HL-60/S4 (cell line): ENCODE data around the gene LIG1.
"Not testable (repeated sequence)": the region's sequence is repeated elsewhere in the genome, so short reads cannot be mapped to it uniquely, and the experiment has no call there.

Experiments used
- in situ Hi-C: fragments of 300-500 bp; cut with MboI; formaldehyde crosslinking; loops from 2 replicates; pipeline ENCODE4 v1.14.3; 2022; ENCODE audit warnings: low sequenced_read_pairs

LIG1 gene

GRCh38 chr19:48122421-48122820 is 47.7 kb downstream of the LIG1 start:
- in situ Hi-C loops = no loop called here

GRCh38 chr19:48121909-48122371 is 48.2 kb downstream of the LIG1 start:
- in situ Hi-C loops = no loop called here

DNA sequence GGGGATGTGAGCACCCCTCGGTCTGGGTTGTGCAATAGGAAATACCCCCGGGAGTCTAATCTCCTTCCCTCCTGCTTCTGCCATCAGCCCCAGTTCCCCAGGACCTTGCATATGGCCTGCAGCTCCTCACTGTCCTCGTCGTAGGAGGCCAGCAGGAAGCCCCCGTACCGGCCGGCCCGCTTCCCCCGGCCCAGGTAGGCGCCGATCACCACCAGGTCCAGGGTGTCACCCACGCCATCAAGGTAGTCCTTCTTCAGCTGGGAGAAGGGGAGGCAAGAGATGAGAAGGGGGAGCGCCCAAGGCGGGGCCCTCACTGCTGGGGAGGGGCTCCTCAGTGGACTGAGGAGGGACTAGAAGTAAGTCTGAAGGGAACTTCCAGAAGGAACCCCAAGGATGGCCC is 49.1 kb downstream of the LIG1 start:
- in situ Hi-C loops = no loop called here

DNA sequence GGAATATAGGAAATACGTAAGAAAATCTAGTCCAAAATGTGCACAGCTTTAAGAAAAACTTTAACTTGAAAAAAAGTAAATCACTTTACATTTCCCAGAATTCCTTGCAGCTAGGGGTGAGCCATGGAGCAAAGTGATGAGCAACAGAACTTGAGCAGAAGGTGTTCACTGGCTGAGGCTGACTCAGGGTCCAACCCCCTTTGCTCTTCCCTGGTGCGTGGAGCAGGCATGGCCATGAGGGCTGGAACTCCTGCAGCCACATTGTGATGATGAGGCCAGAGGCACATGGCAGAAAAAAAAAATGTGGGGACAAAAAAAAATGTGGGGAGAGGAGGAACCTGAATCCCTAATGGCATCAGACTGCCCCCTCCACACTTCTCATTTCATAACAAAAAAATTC is 49.6 kb downstream of the LIG1 start:
- in situ Hi-C loops = no loop called here

DNA sequence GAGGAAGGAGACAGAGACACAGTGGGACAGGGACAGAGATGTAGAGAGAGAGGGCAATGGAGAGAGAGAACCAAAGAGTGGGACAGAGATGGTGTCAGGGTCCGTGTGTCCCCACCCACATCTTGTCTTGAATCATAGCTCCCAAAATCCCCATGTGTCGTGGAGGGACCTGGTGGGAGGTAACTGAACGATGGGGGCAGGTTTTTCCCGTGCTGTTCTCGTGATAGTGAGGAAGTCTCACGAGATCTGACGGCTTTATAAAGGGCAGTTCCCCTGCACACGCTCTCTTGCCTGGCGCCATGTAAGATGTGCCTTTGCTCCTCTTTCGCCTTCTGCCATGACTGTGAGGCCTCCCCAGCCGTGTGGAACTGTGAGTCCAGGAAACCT is 52.0 kb downstream of the LIG1 start:
- in situ Hi-C loops = no loop called here

DNA sequence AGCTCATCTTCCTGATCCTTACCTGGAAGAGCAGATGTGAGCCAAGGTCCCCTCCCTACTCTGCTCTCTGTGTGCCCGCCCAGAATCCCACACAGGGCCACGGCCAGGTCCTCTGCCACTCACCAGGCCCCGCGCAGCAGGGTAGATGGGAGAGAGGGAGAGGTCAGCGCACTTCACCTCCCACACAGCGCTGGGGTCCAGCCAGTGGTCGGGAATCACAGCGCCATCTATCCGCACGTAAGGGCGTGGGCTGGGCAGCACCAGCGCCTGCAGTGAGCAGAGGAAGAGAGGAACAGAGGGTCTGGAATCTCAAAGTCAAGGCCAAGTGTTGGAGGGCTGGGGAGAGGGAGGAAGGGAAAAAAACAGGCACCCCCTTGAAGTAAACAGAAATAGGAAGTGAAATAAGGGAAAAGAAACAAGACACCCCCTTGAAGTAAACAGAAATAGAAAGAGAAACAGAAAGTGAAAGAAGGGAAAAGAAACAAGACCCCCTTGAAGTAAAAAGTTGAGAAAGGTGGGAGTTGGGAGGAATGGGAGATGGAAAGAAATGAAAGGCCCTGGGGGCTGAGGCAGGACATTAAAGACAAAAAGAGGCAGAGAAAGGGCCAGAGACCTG is 52.5 kb downstream of the LIG1 start:
- in situ Hi-C loops = no loop called here

GRCh38 chr19:48113190-48113917 is 56.8 kb downstream of the LIG1 start:
- in situ Hi-C loops = no loop called here

DNA sequence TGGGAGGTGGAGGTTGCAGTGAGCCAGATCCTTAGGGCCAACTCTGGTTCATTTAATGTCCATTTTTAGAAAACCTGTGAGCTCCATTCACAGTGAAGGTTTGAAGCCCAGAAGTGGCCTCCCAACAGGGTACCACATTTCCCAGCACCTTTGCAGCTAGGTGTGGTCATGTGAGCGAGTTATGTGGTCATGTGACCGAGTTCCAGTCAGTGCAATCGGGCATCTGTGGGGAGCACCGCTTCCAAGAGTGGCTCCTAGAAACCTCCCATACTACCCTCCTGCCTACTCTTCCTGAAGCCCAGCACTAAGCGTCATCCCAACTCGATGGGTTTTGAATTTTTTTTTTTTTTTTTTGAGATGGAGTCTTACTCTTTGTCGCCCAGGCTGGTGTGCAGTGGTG is 58.9 kb downstream of the LIG1 start:
- in situ Hi-C loops = no loop called here

DNA sequence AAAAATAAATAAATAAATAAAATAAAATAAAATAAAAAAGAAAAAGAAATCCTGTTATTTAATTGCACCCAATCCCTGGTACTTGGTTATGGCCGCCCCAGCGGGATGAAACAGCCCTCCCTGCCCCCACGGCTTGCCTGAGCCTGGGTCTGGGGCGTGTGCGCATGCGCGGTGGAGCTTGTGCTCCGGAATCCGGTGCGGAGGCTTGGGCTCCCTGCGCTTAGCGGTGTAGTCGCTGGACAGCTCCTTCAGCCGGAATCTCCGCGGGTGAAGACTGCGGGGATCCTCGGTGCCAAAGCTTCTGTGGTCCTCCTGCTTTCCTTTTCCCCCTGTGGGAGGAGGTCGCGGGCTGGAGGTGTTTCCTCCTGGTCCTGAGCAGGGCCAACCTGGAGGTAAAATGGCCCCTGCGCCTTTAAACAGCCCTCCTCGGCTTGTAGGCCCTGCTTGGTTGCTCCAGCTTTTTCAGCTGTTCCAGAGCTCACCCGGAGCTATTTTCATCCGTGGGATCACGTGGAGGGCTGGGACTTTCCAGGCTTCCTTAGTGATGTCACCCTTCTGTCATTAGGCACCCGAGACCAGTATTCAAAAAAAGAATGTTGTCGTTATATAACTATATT is 59.7 kb downstream of the LIG1 start, which contains the start of gene PLA2G4C:
TSS of gene PLA2G4C (minus strand) at position 468 of the 617 bp plus-strand sequence. CDS start 4,288 bp downstream, outside the sequence.
- in situ Hi-C loops = no loop called here

- in situ Hi-C loops = no loop called here
These were observed 61.0 kb downstream of the LIG1 start for GRCh38 chr19:48108997-48109782.

DNA sequence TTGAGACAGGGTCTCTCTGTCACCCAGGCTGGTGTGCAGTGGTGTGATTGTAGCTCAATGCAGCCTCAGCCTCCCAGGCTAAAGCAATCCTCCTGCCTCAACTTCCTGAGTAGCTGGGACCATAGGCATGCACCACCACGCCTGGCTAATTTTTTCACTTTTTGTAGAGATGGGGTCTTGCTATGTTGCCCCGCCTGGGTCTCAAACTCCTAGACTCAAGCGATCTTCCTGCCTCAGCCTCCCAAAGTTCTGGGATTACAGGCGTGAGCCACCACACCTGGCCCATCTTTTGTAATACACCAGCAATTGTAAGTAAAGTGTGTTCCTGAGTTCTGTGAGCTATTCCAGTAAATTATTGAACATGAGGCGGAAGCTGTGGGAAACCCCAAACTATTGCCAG is 66.2 kb downstream of the LIG1 start:
- in situ Hi-C loops = no loop called here

- in situ Hi-C loops = no loop called here
These were observed 67.0 kb downstream of the LIG1 start for GRCh38 chr19:48102870-48103751.

DNA sequence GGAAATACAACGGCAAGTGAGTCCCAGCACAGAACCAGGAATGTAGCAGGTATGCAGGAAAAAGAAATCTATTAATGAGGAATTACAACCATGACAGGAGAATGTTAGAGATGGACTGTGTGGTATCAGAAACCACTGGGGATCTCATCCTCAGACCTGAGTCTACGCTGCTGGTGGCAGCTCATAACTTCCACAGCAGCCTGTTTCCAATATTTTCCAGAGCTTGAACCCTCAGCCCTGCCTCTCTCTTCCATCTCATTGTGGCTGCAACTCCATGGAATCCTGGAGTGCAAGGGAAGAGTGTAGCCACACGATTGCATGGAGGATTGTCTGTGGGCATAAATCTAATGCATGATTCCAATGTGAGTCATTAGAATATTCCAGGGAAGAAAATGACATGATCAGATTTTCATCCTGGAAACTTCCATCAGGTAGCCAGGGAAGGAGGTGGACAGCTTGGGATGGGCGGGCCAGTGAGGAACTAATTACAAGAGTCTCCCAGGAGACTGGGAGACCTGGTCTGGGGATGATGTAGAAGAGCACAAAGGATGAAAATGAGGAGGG is 74.5 kb downstream of the LIG1 start:
- in situ Hi-C loops = no loop called here

DNA sequence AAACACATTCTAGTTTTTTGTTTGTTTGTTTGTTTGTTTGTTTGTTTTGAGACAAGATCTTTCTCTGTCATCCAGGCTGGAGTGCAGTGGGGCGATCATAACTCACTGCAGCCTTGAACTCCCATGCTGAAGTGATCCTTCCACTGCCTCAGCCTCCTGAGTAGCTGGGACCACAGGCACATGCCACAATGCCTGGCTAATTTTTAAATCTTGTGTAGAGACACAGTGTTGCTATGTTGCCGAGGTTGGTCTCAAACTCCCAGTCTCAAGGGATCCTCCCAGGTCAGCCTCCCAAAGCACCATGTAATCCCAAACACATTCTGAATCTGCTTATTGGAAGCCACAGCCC is 75.3 kb downstream of the LIG1 start:
- in situ Hi-C loops = no loop called here

GRCh38 chr19:48094129-48094854 is 75.9 kb downstream of the LIG1 start:
- in situ Hi-C loops = no loop called here

DNA sequence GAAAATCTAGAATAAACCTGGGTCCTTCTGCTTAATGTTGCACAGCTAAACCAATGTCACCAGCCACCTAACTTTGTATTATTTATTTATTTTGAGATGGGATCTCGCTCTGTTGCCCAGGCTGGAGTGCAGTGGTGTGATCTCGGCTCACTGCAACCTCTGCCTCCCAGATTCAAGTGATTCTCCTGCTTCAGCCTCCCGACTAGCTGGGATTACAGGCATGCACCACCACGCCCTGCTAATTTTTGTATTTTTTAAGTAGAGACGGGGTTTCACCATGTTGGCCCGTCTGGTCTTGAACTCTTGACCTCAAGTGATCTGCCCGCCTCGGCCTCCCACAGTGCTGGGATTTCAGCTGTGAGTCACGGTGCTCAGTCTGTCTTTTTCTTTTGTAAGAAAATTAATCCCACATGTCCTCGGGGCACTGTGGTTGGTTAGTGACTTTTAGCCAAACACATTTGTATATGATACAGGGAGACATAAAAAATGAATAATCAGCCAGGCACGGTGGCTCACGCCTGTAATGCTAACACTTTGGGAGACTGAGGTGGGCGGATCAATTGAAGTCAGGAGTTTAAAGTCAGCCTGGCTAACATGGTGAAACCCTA is 78.9 kb downstream of the LIG1 start:
- in situ Hi-C loops = not testable (repeated sequence)

DNA sequence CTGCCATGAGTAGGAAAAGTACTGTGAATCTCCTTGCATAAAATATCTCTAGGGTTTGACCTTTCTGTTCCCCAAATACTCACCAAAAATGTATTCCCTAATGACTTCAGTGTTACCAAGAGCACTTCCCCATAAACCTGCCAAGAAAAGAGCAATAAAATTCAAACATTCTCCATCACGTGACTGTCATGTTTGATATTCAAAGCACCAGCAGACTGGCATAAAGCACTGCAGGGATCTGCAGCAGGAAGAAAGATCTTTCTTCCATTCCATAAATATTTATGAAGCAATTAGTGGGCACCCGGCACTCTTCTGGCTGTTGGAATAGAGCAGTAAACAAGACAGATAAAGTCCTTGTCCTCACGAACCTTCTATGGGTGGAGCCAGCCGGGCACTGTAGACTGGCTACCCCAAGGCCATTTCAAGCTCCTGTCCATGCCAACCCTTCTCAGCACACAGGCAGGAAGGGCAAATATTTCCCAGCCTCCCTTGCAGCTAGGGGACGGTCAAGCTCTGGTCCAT is 79.8 kb downstream of the LIG1 start:
- in situ Hi-C loops = no loop called here

DNA sequence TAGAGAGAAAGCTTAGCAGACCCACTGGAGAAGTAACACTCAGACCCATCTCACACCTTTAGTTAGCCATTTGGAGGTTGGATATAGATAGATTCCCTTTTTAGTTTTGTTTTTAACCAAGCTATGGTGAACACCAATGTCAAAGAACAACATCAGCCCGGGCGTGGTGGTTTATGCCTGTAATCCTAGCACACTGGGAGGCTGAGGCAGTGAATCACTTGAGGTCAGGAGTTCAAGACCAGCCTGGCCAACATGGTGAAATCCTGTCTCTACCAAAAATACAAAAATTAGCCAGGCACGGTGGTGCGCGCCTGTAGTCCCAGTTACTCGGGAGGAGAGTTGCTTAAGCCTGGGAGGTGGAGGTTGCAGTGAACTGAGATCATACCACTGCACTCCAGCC is 81.2 kb downstream of the LIG1 start:
- in situ Hi-C loops = not testable (repeated sequence)
